B cell (primary cell): ENCODE data around the gene CACTIN. TPM values are rescaled to one million over a fixed set of nuclear protein-coding genes. Genes with fewer than 3 reads are reported as not detected.

Source experiments
- ATAC-seq: fragments of 200-7000 bp; cut with Tn5 transposase; one replicate; pipeline ENCODE4 v1.10.0; 2021; ENCODE audit warnings: low read depth, mild to moderate bottlenecking, moderate number of reproducible peaks, moderate library complexity
- CTCF ChIA-PET: fragments of 350-600 bp; sonication (Branson Sonifier 250); formaldehyde crosslinking; loops from one replicate; lab custom pipeline; 2021; ENCODE audit warnings: antibody characterized with exemption, inconsistent platforms; lab: Charles Lee
- POLR2A ChIA-PET: fragments of 350-600 bp; sonication (Branson Sonifier 250); formaldehyde crosslinking; loops from one replicate; lab custom pipeline; 2021; ENCODE audit warnings: antibody characterized with exemption; lab: Charles Lee
- DNase-seq: peaks from one replicate; pipeline ENCODE4 v3.0.0; 2013
- H2AFZ ChIP-seq: 2 replicates; pipeline ENCODE4 v1.6.1; 2012; ENCODE audit warnings: mild to moderate bottlenecking, low read depth, low read length; ENCODE audit not compliant: insufficient read depth, poor library complexity, severe bottlenecking
- H3K27ac ChIP-seq, 2 donors: 1 replicate in 1 of 2; 2 replicates in 1 of 2; pipeline ENCODE4 v1.5.1; 2012 to 2013; ENCODE audit warnings: low read length in 2 of 2, mild to moderate bottlenecking in 2 of 2, moderate library complexity in 1 of 2
- H3K27me3 ChIP-seq, 4 experiments: fragments of 200-600 bp in 1 of 4; sonication (generic) in 1 of 4; replicated peaks in 1 of 4; 1 replicate in 2 of 4; 2 replicates in 2 of 4; pipeline versions ENCODE4 v1.6.1 to v1.7.0; 2013 to 2016; ENCODE audit warnings: low read length in 3 of 4, mild to moderate bottlenecking in 2 of 4, mixed read lengths in 1 of 4, moderate library complexity in 1 of 4; ENCODE audit not compliant: insufficient read depth in 4 of 4, control insufficient read depth in 3 of 4; ENCODE audit errors: control extremely low read depth in 1 of 4
- H3K36me3 ChIP-seq, 2 experiments: replicated peaks in 1 of 2; 1 replicate in 1 of 2; 2 replicates in 1 of 2; pipeline versions ENCODE4 v1.6.1 to v1.7.1; 2013; ENCODE audit warnings: low read length in 1 of 2; ENCODE audit not compliant: insufficient read depth in 2 of 2, control insufficient read depth in 1 of 2; ENCODE audit errors: control extremely low read depth in 1 of 2, extremely low read depth in 1 of 2
- H3K4me1 ChIP-seq, 2 donors: fragments of 200-600 bp in 1 of 2; sonication (generic) in 1 of 2; 1 replicate in 1 of 2; 2 replicates in 1 of 2; pipeline versions ENCODE4 v1.5.1 to v1.6.1; 2013 to 2017; ENCODE audit warnings: low read length in 2 of 2; ENCODE audit not compliant: control insufficient read depth in 2 of 2, insufficient read depth in 2 of 2
- H3K4me2 ChIP-seq: replicated peaks from 2 replicates; pipeline ENCODE3; 2012; ENCODE audit warnings: mild to moderate bottlenecking, low read depth, low read length; ENCODE audit not compliant: poor library complexity, severe bottlenecking
- H3K4me3 ChIP-seq, 5 experiments: fragments of 200-600 bp in 1 of 5; sonication (generic) in 1 of 5; 1 replicate in 3 of 5; 2 replicates in 2 of 5; pipeline versions ENCODE4 v1.5.1 to v1.7.0; 2011 to 2016; ENCODE audit warnings: low read length in 4 of 5, mild to moderate bottlenecking in 4 of 5, low read depth in 2 of 5, control low read depth in 1 of 5, moderate library complexity in 1 of 5; ENCODE audit not compliant: insufficient read depth in 1 of 5; ENCODE audit errors: control extremely low read depth in 1 of 5, extremely low read depth in 1 of 5
- H3K79me2 ChIP-seq: fragments of 200-600 bp; sonication (generic); one replicate; pipeline ENCODE4 v1.6.0; 2016; ENCODE audit warnings: low read length; ENCODE audit not compliant: control insufficient read depth, insufficient read depth
- H3K9ac ChIP-seq: fragments of 200-600 bp; sonication (generic); 2 replicates; pipeline ENCODE4 v1.6.1; 2017; ENCODE audit warnings: mild to moderate bottlenecking, low read length, moderate library complexity
- H3K9me3 ChIP-seq, 3 donors: one replicate each; pipeline versions ENCODE4 v1.6.1 to v1.7.1; 2013; ENCODE audit warnings: low read length in 2 of 3; ENCODE audit not compliant: control insufficient read depth in 2 of 3, insufficient read depth in 1 of 3; ENCODE audit errors: control extremely low read depth in 1 of 3
- H4K20me1 ChIP-seq: 2 replicates; pipeline ENCODE4 v1.6.0; 2012; ENCODE audit warnings: mild to moderate bottlenecking, low read length; ENCODE audit not compliant: insufficient read depth, control insufficient read depth, poor library complexity, severe bottlenecking
- H3K27ac Mint-ChIP-seq: one replicate; pipeline ENCODE4 v1.8.0; 2021; ENCODE audit warnings: mixed read lengths
- H3K27me3 Mint-ChIP-seq: one replicate; pipeline ENCODE4 v1.8.0; 2021; ENCODE audit warnings: mixed read lengths
- H3K4me1 Mint-ChIP-seq: one replicate; pipeline ENCODE4 v1.8.0; 2021; ENCODE audit warnings: mixed read lengths
- H3K4me3 Mint-ChIP-seq: one replicate; pipeline ENCODE4 v1.8.0; 2021; ENCODE audit warnings: mixed read lengths
- H3K9me3 Mint-ChIP-seq: one replicate; pipeline ENCODE4 v1.8.0; 2022; ENCODE audit warnings: mixed read lengths; ENCODE audit not compliant: insufficient read depth
- CTCF ChIP-seq: fragments of 200-600 bp; IDR thresholded peaks from one replicate; pipeline ENCODE4 v1.8.0; 2022; ENCODE audit warnings: antibody characterized with exemption, mild to moderate bottlenecking
- EZH2 ChIP-seq: IDR thresholded peaks from 2 replicates; pipeline ENCODE4 v1.6.1; 2012; ENCODE audit warnings: borderline replicate concordance, low read depth, mild to moderate bottlenecking, moderate library complexity, low read length; ENCODE audit not compliant: insufficient read depth, poor library complexity, severe bottlenecking
- WGBS: methylation state at CpG from one replicate; pipeline ENCODE4 v1.1.5; 2013; ENCODE audit warnings: missing lambda C conversion rate; ENCODE audit not compliant: insufficient coverage; 5-methylcytosine and 5-hydroxymethylcytosine counted together
- intact Hi-C: fragments of 100-400 bp; cut with micrococcal nuclease; formaldehyde crosslinking; loops from one replicate; pipeline ENCODE4 v1.10.0; 2022
- polyA plus RNA-seq: library from polyadenylated mRNA; depleted of rRNA; stranded (reverse); fragments of >200 nt; gene quantifications from 2 replicates; pipeline ENCODE4 v1.2.3, GENCODE V29; 2012
- total RNA-seq, 2 donors: library from RNA; stranded (reverse); fragments of 120-200 nt in 1 of 2; gene quantifications; 1 replicate in 1 of 2; 2 replicates in 1 of 2; pipeline versions ENCODE4 v1.2.3 to v1.2.4, GENCODE V29; 2013 to 2022

The CACTIN gene
- total and polyA plus RNA-seq, 2 donors (not counting 1 experiment from before 2014, with no cell fraction given), result 40.6 to 41.8 TPM

GRCh38 chr19:3669947-3670795 lies 43.6 kb upstream of the CACTIN start:
- Histone ChIP-seq H2AFZ (no peak overlapping the region), H3K4me1 (peaks cover 30 to 33% of the 10 kb centered on the region in 2 donors), H3K79me2 (peaks cover 53% of the 10 kb centered on the region), H3K36me3 (peaks cover 0 to 4% of the 10 kb centered on the region in 2 experiments), H3K9ac (no peak overlapping the region), H3K27me3 (peaks cover 0 to 19% (median 5%) of the 10 kb centered on the region in 4 experiments), H4K20me1 (peaks cover 83% of the 10 kb centered on the region), H3K9me3 (peaks cover 0 to 3% (median 0%) of the 10 kb centered on the region in 3 donors), H3K27ac (no peak overlapping the region), H3K4me2 (peak overlapping the region; percentile 69), H3K4me3 (no peak overlapping the region)
- H3K4me3 Mint-ChIP-seq, result peak overlapping the region; percentile 54
- peaks cover 49% of the 10 kb centered on the region for H3K4me1 Mint-ChIP-seq
- no peaks in the 10 kb centered on the region for H3K27me3 Mint-ChIP-seq
- H3K27ac Mint-ChIP-seq, result no peak overlapping the region
- H3K9me3 Mint-ChIP-seq, result no peaks in the 10 kb centered on the region
- DNase-seq (no peak), ATAC-seq (no peak)
- TF ChIP-seq EZH2 (no peak), CTCF (no peak)
- intact Hi-C loops, result loop anchor here (2.0 to 5.0 kb wide), 2 partner anchors 15 to 152 kb away; no protein-coding TSS in a partner anchor
- WGBS, result 78% methylated on average over 33 of the region's 33 CpGs
- ChIA-PET POLR2A (no interaction called here), CTCF (no interaction called here)
